OCI-LY1 (cell line): Measurements from ENCODE around the gene HOXD9.

Experiments
- H2AFZ ChIP-seq: fragments of 200-600 bp; sonication (generic), shearing (Covaris generic); 2 replicates; pipeline ENCODE4 v1.6.0; 2014; ENCODE audit warnings: antibody characterized with exemption, mild to moderate bottlenecking, low read length
- H3F3A ChIP-seq: fragments of 200-600 bp; sonication (generic), shearing (Covaris generic); 2 replicates; pipeline ENCODE4 v1.6.0; 2014; ENCODE audit warnings: mild to moderate bottlenecking, antibody characterized with exemption, low read length, moderate library complexity; ENCODE audit not compliant: insufficient read depth
- H3K27ac ChIP-seq: fragments of 200-600 bp; sonication (generic); 2 replicates; pipeline ENCODE4 v1.5.1; 2014; ENCODE audit warnings: low read length, mixed run types, mild to moderate bottlenecking, low read depth; ENCODE audit not compliant: poor library complexity, severe bottlenecking
- H3K27me3 ChIP-seq: fragments of 200-600 bp; sonication (generic); 2 replicates; pipeline ENCODE4 v1.6.0; 2014; ENCODE audit warnings: antibody characterized with exemption, mild to moderate bottlenecking, low read length, moderate library complexity; ENCODE audit not compliant: insufficient read depth
- H3K36me3 ChIP-seq: fragments of 200-600 bp; sonication (generic); 2 replicates; pipeline ENCODE4 v1.6.1; 2014; ENCODE audit warnings: mild to moderate bottlenecking, antibody characterized with exemption, low read length, moderate library complexity, mixed read lengths; ENCODE audit not compliant: insufficient read depth
- H3K4me1 ChIP-seq: fragments of 200-600 bp; sonication (generic); 2 replicates; pipeline ENCODE4 v1.5.1; 2014; ENCODE audit warnings: mild to moderate bottlenecking, low read length, moderate library complexity; ENCODE audit not compliant: insufficient read depth, severe bottlenecking
- H3K4me2 ChIP-seq: fragments of 200-600 bp; sonication (generic), shearing (Covaris generic); 2 replicates; pipeline ENCODE4 v1.6.1; 2014; ENCODE audit warnings: low read length
- H3K4me3 ChIP-seq: fragments of 200-600 bp; sonication (generic); 2 replicates; pipeline ENCODE4 v1.5.1; 2014; ENCODE audit warnings: low read length, low read depth, mild to moderate bottlenecking, mixed read lengths; ENCODE audit not compliant: poor library complexity, severe bottlenecking
- H3K79me2 ChIP-seq: fragments of 200-600 bp; shearing (Covaris generic); 2 replicates; pipeline ENCODE4 v1.6.1; 2016; ENCODE audit warnings: mixed run types, low read length, mixed read lengths; ENCODE audit not compliant: insufficient read depth
- H3K9ac ChIP-seq: fragments of 200-600 bp; sonication (generic), shearing (Covaris generic); 2 replicates; pipeline ENCODE4 v1.6.1; 2014; ENCODE audit warnings: mild to moderate bottlenecking, low read length, mixed read lengths
- H3K9me2 ChIP-seq: fragments of 200-600 bp; sonication (generic), shearing (Covaris generic); 2 replicates; pipeline ENCODE4 v1.6.1; 2014; ENCODE audit warnings: low read depth, mild to moderate bottlenecking, low read length, mixed read lengths
- H3K9me3 ChIP-seq: fragments of 200-600 bp; shearing (Covaris generic); 2 replicates; pipeline ENCODE4 v1.6.1; 2014; ENCODE audit warnings: low read length, mixed read lengths
- H4K20me1 ChIP-seq: fragments of 200-600 bp; sonication (generic), shearing (Covaris generic); 2 replicates; pipeline ENCODE4 v1.6.0; 2016; ENCODE audit warnings: mild to moderate bottlenecking, low read length; ENCODE audit not compliant: insufficient read depth
- CTCF ChIP-seq: fragments of 200-600 bp; sonication (generic), shearing (Covaris generic); IDR thresholded peaks from 2 replicates; pipeline ENCODE4 v1.5.1; 2017; ENCODE audit warnings: mild to moderate bottlenecking, antibody characterized with exemption, low read length, moderate library complexity, mixed read lengths
- EZH2 ChIP-seq: fragments of 200-600 bp; sonication (generic), shearing (Covaris generic); IDR thresholded peaks from 2 replicates; pipeline ENCODE4 v1.8.0; 2017; ENCODE audit warnings: borderline replicate concordance, mixed run types, mild to moderate bottlenecking, antibody characterized with exemption, low read length, moderate library complexity, mixed read lengths

HOXD9 gene

GRCh38 chr2:176124947-176125771 lies 2.6 kb downstream of the HOXD9 start:
- Histone ChIP-seq H3K9me3 (no peaks in the 10 kb centered on the region), H4K20me1 (no peaks in the 10 kb centered on the region), H3F3A (no peaks in the 10 kb centered on the region), H3K9me2 (no peaks in the 10 kb centered on the region), H3K9ac (no peak overlapping the region), H3K4me2 (no peak overlapping the region), H3K27ac (no peak overlapping the region), H3K4me1 (no peaks in the 10 kb centered on the region), H3K36me3 (no peaks in the 10 kb centered on the region), H3K4me3 (no peak overlapping the region), H3K79me2 (no peaks in the 10 kb centered on the region), H3K27me3 (no peaks in the 10 kb centered on the region; the same call in none of the 2 replicates), H2AFZ (no peak overlapping the region)
- TF ChIP-seq EZH2 (no peak), CTCF (no peak)

- H3F3A ChIP-seq, result no peaks in the 10 kb centered on the region
Measured at GRCh38 chr2:176125772-176126054, 3.2 kb downstream of the HOXD9 start.

GRCh38 chr2:176126929-176127773 lies 4.6 kb downstream of the HOXD9 start:
- Histone ChIP-seq H3K27ac (no peak overlapping the region), H3K4me1 (no peaks in the 10 kb centered on the region), H2AFZ (no peak overlapping the region), H3K4me3 (no peak overlapping the region), H3K9me2 (no peaks in the 10 kb centered on the region), H3K9ac (no peak overlapping the region), H3K36me3 (no peaks in the 10 kb centered on the region), H3K79me2 (no peaks in the 10 kb centered on the region), H3K4me2 (no peak overlapping the region), H3K27me3 (no peaks in the 10 kb centered on the region; the same call in none of the 2 replicates), H3K9me3 (no peaks in the 10 kb centered on the region), H4K20me1 (no peaks in the 10 kb centered on the region), H3F3A (no peaks in the 10 kb centered on the region)
- TF ChIP-seq CTCF, result peak; percentile 82
- TF ChIP-seq EZH2, result no peak

More at GRCh38 chr2:176125772-176126054, 3.2 kb downstream of the HOXD9 start:
- Histone ChIP-seq H3K36me3 (no peaks in the 10 kb centered on the region), H2AFZ (no peak overlapping the region), H4K20me1 (no peaks in the 10 kb centered on the region), H3K27me3 (no peaks in the 10 kb centered on the region; the same call in none of the 2 replicates), H3K4me2 (no peak overlapping the region), H3K9ac (no peak overlapping the region), H3K9me3 (no peaks in the 10 kb centered on the region), H3K79me2 (no peaks in the 10 kb centered on the region), H3K4me3 (no peak overlapping the region), H3K27ac (no peak overlapping the region), H3K9me2 (no peaks in the 10 kb centered on the region), H3K4me1 (no peaks in the 10 kb centered on the region)
- TF ChIP-seq CTCF, result no peak
